ENCODE measurements around the gene PM20D1.

DNA sequence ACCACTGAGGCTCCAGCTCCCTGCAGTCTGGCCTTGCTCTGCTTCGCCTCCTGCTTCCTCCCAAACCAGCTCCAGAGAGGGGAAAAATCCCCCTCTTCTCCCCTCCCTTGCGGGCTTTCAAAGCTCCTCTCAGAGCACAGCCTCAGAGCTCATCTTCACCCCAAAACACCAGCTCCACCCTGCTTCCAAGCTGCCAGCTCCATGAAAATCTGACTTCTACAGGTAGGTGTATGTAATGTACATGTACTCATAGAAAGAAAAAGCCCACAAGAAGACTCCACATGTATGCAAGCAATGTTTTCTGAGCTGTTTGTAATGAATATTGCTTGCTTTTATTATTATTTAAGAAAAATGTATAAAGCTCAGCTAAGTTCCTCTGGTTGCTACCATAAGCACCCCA is 45.3 kb downstream of the PM20D1 start:
- TF ChIP-seq EP300 (IDR thresholded peaks at IDR 0.05; ENCODE audit: borderline replicate concordance) (no peak), TAF1 (IDR thresholded peaks at IDR 0.05; ENCODE audit: low read depth) (no peak), CEBPB (IDR thresholded peaks at IDR 0.05) (no peak), YY1 (IDR thresholded peaks at IDR 0.05; ENCODE audit: low read depth) (no peak), TEAD4 (IDR thresholded peaks at IDR 0.05) (no peak), RAD21 (IDR thresholded peaks at IDR 0.05; ENCODE audit: low read depth) (no peak)
- TF ChIP-seq, protein P1, sequence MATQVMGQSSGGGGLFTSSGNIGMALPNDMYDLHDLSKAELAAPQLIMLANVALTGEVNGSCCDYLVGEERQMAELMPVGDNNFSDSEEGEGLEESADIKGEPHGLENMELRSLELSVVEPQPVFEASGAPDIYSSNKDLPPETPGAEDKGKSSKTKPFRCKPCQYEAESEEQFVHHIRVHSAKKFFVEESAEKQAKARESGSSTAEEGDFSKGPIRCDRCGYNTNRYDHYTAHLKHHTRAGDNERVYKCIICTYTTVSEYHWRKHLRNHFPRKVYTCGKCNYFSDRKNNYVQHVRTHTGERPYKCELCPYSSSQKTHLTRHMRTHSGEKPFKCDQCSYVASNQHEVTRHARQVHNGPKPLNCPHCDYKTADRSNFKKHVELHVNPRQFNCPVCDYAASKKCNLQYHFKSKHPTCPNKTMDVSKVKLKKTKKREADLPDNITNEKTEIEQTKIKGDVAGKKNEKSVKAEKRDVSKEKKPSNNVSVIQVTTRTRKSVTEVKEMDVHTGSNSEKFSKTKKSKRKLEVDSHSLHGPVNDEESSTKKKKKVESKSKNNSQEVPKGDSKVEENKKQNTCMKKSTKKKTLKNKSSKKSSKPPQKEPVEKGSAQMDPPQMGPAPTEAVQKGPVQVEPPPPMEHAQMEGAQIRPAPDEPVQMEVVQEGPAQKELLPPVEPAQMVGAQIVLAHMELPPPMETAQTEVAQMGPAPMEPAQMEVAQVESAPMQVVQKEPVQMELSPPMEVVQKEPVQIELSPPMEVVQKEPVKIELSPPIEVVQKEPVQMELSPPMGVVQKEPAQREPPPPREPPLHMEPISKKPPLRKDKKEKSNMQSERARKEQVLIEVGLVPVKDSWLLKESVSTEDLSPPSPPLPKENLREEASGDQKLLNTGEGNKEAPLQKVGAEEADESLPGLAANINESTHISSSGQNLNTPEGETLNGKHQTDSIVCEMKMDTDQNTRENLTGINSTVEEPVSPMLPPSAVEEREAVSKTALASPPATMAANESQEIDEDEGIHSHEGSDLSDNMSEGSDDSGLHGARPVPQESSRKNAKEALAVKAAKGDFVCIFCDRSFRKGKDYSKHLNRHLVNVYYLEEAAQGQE (IDR thresholded peaks at IDR 0.05; ENCODE audit: low read depth), result no peak
- TF ChIP-seq, protein P2, sequence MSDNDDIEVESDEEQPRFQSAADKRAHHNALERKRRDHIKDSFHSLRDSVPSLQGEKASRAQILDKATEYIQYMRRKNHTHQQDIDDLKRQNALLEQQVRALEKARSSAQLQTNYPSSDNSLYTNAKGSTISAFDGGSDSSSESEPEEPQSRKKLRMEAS (IDR thresholded peaks at IDR 0.05), result no peak

Data from Ishikawa (cell line).